HG03520 (cell line): ENCODE data around the gene FAM53C.
"Not testable (repeated sequence)": the region's sequence is repeated elsewhere in the genome, so short reads cannot be mapped to it uniquely, and the experiment has no call there.

Source experiments
- ATAC-seq: cut with Tn5 transposase; IDR thresholded peaks from one replicate; pipeline ENCODE4 v1.9.1; 2021; ENCODE audit warnings: mild to moderate bottlenecking, moderate library complexity; ENCODE audit not compliant: unreplicated experiment

The FAM53C gene

DNA sequence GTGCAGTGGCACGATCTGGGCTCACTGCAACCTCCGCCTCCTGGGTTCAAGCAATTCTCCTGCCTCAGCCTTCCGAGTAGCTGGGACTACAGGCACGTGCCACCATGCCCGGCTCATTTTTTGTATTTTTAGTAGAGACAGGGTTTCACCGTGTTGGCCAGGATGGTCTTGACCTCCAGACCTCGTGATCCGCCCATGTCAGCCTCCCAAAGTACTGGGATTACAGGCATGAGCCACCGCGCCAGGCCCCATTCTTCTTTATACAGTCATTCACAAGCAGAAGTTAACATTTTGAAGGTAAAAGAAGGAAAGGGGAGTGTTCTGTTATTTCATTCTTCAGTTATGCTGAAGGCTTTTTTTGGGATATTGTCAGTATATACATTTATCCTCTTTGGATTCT lies 51.8 kb downstream of the FAM53C start:
- not testable (repeated sequence) for ATAC-seq

DNA sequence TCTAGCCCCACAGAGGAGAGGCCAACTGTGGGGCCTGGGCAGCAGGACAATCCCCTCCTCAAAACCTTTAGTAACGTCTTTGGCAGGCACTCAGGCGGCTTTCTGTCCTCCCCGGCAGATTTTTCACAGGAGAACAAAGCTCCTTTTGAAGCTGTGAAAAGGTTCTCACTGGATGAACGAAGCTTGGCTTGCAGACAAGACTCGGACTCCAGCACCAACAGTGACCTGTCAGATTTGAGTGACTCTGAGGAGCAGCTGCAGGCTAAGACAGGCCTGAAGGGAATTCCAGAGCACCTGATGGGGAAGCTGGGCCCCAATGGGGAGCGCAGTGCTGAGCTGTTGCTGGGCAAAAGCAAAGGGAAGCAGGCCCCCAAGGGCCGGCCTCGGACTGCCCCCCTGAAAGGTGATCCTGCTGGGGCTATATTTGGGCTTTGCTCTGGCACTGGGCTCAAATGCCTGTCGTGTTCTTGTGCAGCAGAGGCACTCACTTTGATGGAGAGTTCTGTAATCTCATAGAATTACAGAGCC lies 53.9 kb downstream of the FAM53C start:
- no peak for ATAC-seq
